MCF 10A (cell line): ENCODE measurements around the gene SCAPER. TPM values are rescaled to one million over a fixed set of nuclear protein-coding genes. Genes with fewer than 3 reads are reported as not detected.

Source experiments
- BruUV-seq: library from RNA; stranded (reverse); fragments of 400-500 nt; replicated peaks from 2 replicates; lab custom pipeline; 2021; lab: Mats Ljungman, UMichigan
- CTCF ChIA-PET: fragments of 300-600 bp; sonication (Branson Sonifier 250); formaldehyde crosslinking; extraction: SDS; loops from one replicate; lab custom pipeline; 2021; ENCODE audit warnings: antibody characterized with exemption, inconsistent platforms; lab: Yijun Ruan, JAX
- POLR2A ChIA-PET: fragments of 300-600, 350-650 bp; sonication (Branson Sonifier 250); formaldehyde crosslinking; extraction: SDS; loops from one replicate; lab custom pipeline; 2020; ENCODE audit warnings: antibody characterized with exemption, inconsistent platforms; lab: Yijun Ruan, JAX
- DNase-seq: peaks from one replicate; pipeline ENCODE4 v3.0.0-alpha.2; 2018; ENCODE audit not compliant: unreplicated experiment
- H3K27ac Mint-ChIP-seq: one replicate; pipeline ENCODE4 v1.8.0; 2022; ENCODE audit warnings: mild to moderate bottlenecking, low read depth, mixed read lengths; ENCODE audit not compliant: unreplicated experiment
- H3K27me3 Mint-ChIP-seq: one replicate; pipeline ENCODE4 v1.8.0; 2022; ENCODE audit warnings: mixed read lengths; ENCODE audit not compliant: insufficient read depth, unreplicated experiment
- H3K36me3 Mint-ChIP-seq: one replicate; pipeline ENCODE4 v1.8.0; 2022; ENCODE audit warnings: mild to moderate bottlenecking, moderate library complexity, mixed read lengths; ENCODE audit not compliant: insufficient read depth, unreplicated experiment
- H3K4me1 Mint-ChIP-seq: one replicate; pipeline ENCODE4 v1.8.0; 2022; ENCODE audit warnings: mixed read lengths; ENCODE audit not compliant: insufficient read depth, unreplicated experiment
- H3K4me3 Mint-ChIP-seq: one replicate; pipeline ENCODE4 v1.8.0; 2022; ENCODE audit warnings: mild to moderate bottlenecking, moderate library complexity, mixed read lengths; ENCODE audit not compliant: unreplicated experiment
- H3K9me3 Mint-ChIP-seq: one replicate; pipeline ENCODE4 v1.8.0; 2022; ENCODE audit warnings: mixed read lengths; ENCODE audit not compliant: unreplicated experiment
- intact Hi-C: fragments of 100-400 bp; cut with micrococcal nuclease; formaldehyde crosslinking; loops from 2 replicates; pipeline ENCODE4 v1.14.1; 2022
- total RNA-seq: library from RNA; stranded (reverse); gene quantifications from 2 replicates; pipeline ENCODE4 v1.2.3, GENCODE V29; 2022
- TF ChIP-seq, protein P1 (sequence below): fragments of 200-600 bp; IDR thresholded peaks from one replicate; pipeline ENCODE4 v1.8.0; 2022; ENCODE audit warnings: antibody characterized with exemption, mild to moderate bottlenecking; ENCODE audit not compliant: unreplicated experiment

SCAPER gene
- total RNA-seq, 1 experiment from 2014 or later, result 9.5 TPM

DNA sequence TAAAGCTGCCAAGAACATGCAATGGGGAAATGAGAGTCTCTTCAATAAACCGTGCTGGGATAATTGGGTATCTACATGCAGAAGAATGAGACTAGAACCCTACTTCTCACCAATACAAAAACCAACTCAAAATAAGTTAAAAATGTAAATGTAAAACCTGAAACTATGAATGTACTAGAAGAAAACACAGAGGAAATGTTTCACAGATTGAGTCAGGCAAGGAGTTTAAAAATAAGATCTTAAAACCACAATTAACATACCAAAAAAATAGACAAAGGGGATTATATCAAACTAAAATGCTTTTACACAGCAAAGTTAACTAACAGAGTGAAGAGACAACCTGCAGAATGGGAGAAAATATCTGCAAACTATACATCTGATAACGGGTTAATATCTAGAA, 478.2 kb downstream of the SCAPER start:
- Mint-ChIP-seq H3K4me3 (no peak overlapping the region), H3K4me1 (no peaks in the 10 kb centered on the region), H3K27ac (no peak overlapping the region), H3K9me3 (peaks cover 7% of the 10 kb centered on the region), H3K36me3 (peaks cover 7% of the 10 kb centered on the region), H3K27me3 (no peaks in the 10 kb centered on the region)
- TF ChIP-seq, protein P1, sequence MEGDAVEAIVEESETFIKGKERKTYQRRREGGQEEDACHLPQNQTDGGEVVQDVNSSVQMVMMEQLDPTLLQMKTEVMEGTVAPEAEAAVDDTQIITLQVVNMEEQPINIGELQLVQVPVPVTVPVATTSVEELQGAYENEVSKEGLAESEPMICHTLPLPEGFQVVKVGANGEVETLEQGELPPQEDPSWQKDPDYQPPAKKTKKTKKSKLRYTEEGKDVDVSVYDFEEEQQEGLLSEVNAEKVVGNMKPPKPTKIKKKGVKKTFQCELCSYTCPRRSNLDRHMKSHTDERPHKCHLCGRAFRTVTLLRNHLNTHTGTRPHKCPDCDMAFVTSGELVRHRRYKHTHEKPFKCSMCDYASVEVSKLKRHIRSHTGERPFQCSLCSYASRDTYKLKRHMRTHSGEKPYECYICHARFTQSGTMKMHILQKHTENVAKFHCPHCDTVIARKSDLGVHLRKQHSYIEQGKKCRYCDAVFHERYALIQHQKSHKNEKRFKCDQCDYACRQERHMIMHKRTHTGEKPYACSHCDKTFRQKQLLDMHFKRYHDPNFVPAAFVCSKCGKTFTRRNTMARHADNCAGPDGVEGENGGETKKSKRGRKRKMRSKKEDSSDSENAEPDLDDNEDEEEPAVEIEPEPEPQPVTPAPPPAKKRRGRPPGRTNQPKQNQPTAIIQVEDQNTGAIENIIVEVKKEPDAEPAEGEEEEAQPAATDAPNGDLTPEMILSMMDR, result no peak
- intact Hi-C loops, result no loop called here
- no TSS peak for BruUV-seq
- ChIA-PET CTCF (interaction anchor here (1.0 kb wide), 1 partner anchor 236 kb away, joined by 3 read pairs; no protein-coding TSS in a partner anchor), POLR2A (no interaction called here)
- no peak for DNase-seq

DNA sequence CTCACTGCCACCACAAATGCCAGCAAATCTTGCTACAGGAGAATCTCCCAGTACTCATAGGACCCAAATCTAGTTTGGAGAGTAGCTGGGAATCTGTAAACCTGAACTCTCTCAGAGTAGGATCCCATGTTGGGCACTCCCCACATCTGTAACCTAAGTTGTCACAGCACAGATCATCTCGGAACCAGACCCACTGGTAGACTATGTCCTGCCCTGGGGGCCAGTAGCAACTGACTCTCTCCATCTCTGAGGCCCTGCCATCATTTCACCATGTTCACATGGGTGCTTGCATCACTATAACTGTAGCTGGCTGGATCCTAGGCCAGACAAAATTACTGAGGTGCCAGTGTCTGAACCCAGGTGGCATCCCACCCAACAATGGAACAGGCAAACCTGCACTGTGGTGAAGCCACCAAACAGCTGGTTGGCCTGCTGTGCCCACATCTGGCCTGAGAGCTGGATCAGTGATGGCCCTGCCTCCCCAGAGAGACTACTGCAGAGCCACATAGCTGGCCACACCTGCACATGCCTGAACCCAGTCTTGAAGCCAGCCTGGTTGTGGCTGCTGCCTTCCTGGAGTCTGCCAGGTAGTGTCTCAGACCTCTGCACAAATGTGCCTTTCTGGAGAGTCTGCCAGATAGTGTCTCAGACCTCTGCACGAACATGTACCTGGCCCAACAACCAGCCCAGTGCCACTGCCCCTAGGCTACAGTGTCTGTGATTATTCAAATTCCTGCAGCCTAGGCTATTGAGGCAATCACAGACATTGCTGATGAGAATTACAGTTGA, 486.6 kb downstream of the SCAPER start:
- no TSS peak for BruUV-seq
- H3K4me3 Mint-ChIP-seq, result no peak overlapping the region
- POLR2A ChIA-PET, result no interaction called here
- intact Hi-C loops, result no loop called here
- TF ChIP-seq, protein P1, result no peak
- H3K9me3 Mint-ChIP-seq, result no peaks in the 10 kb centered on the region
- DNase-seq, result no peak
- CTCF ChIA-PET, result no interaction called here
- no peaks in the 10 kb centered on the region for H3K36me3 Mint-ChIP-seq
- H3K27me3 Mint-ChIP-seq, result no peaks in the 10 kb centered on the region
- no peaks in the 10 kb centered on the region for H3K4me1 Mint-ChIP-seq
- no peak overlapping the region for H3K27ac Mint-ChIP-seq

DNA sequence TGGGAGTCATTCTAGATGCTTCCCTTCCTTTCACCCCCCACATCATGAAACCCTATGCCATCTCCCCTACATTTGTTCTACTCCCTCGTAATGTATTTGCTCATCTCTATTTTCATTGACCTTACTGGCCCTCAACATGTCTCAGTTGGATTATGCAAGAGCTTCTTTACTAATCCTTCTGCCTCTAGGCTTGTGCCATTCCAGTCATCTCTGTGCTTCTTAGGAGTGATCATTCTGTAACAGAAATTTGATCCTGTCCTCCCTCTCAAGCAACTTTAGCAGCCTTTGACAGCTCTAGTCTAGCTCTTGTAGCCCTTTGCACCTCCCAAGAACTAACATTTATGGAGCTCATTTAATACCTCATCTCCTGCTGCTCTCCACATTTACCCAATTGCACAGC, 503.9 kb downstream of the SCAPER start:
- H3K4me3 Mint-ChIP-seq, result no peak overlapping the region
- H3K9me3 Mint-ChIP-seq, result no peaks in the 10 kb centered on the region
- peaks cover 8% of the 10 kb centered on the region for H3K4me1 Mint-ChIP-seq
- H3K27ac Mint-ChIP-seq, result no peak overlapping the region
- peaks cover 5% of the 10 kb centered on the region for H3K36me3 Mint-ChIP-seq
- no peaks in the 10 kb centered on the region for H3K27me3 Mint-ChIP-seq
- TF ChIP-seq, protein P1, result no peak
- peak; percentile 64 for DNase-seq
- no TSS peak for BruUV-seq
- POLR2A ChIA-PET, result no interaction called here
- CTCF ChIA-PET, result no interaction called here
- intact Hi-C loops, result no loop called here

DNA sequence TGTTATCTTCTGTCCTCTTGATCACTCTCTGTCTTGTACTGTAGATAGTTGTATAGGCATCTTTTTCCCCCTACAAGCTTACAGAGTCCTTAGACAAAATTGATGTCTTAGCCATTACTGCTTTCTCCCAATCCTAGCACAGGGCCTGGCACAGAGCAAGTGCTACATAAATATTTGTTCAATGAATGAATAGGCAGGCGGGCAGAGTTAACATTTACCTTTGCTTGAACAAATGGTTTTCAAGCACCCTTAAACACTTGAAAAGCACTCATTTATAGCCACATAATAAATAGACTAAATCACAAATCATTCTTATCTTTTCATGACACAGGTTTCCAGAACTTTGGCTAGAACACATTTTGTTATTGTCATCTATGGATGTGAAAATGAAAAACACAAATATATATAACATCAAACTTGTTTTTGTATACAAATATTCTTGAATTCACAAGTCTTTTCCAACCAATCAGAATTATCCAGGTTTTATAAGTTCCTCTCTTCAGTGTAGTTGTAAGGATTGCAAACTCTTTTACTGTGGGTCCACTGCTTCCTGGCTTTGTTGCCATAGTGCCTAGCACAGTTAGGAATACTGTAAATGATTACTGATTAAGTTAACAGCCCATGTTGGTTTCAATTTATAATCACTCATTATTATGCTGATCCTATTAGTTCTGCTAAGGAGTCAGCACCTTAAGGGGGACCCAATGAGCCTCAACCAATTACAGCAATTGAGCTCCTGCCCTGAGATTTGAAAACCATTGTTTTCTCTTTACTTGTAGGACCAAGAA, 506.6 kb downstream of the SCAPER start:
- Mint-ChIP-seq H3K4me3 (no peak overlapping the region), H3K27me3 (no peaks in the 10 kb centered on the region), H3K27ac (no peak overlapping the region), H3K9me3 (no peaks in the 10 kb centered on the region), H3K36me3 (peaks cover 11% of the 10 kb centered on the region), H3K4me1 (peaks cover 8% of the 10 kb centered on the region)
- intact Hi-C loops, result no loop called here
- TF ChIP-seq, protein P1, result no peak
- ChIA-PET POLR2A (interaction anchor here (0.6 kb wide), 1 partner anchor 192 kb away, joined by 3 read pairs; no protein-coding TSS in a partner anchor), CTCF (interaction anchor here (1.0 to 1.1 kb wide), 2 partner anchors 9 to 21 kb away, joined by 3 read pairs; no protein-coding TSS in a partner anchor)
- BruUV-seq, result no TSS peak
- DNase-seq, result no peak
